GM12878 (cell line): ENCODE data around the gene LIM2. TPM values are rescaled to one million over a fixed set of nuclear protein-coding genes. Genes with fewer than 3 reads are reported as not detected.

Experiments used
- ATAC-seq: fragments of 200-7000 bp; cut with Tn5 transposase; 3 replicates; pipeline ENCODE4 v1.9.1; 2020; ENCODE audit warnings: mild to moderate bottlenecking, moderate library complexity
- BruUV-seq: library from RNA; stranded (reverse); fragments of 400-500 nt; replicated peaks from 2 replicates; lab custom pipeline; 2021; lab: Mats Ljungman, UMichigan
- CTCF ChIA-PET: fragments of 300-600 bp; sonication (Branson Sonifier 250); formaldehyde crosslinking; extraction: SDS; loops from one replicate; lab custom pipeline; 2021; ENCODE audit warnings: inconsistent platforms; lab: Yijun Ruan, JAX
- POLR2A ChIA-PET: fragments of 350-600 bp; formaldehyde crosslinking; extraction: SDS; loops from one replicate; lab custom pipeline; 2021; ENCODE audit warnings: inconsistent platforms; lab: Charles Lee
- RAD21 ChIA-PET: fragments of 300-600 bp; sonication (Branson Sonifier 250); formaldehyde crosslinking; loops from one replicate; lab custom pipeline; 2023; ENCODE audit warnings: antibody characterized with exemption; ENCODE audit not compliant: unreplicated experiment; lab: Charles Lee
- SMC1A ChIA-PET: fragments of 300-600 bp; sonication (Branson Sonifier 250); formaldehyde crosslinking; loops from one replicate; lab custom pipeline; 2023; ENCODE audit not compliant: unreplicated experiment, uncharacterized antibody; lab: Charles Lee
- DNase-seq: peaks from one replicate; pipeline ENCODE4 v3.0.0-alpha.2; 2011; ENCODE audit warnings: low read depth, low spot score
- FAIRE-seq: peaks from 3 replicates; lab custom pipeline; 2011; peaks lifted over from hg19 to GRCh38; lab: Jason Lieb, UNC
- H2AFZ ChIP-seq: 2 replicates; pipeline ENCODE4 v1.6.0; 2011; ENCODE audit warnings: low read depth, low read length, control low read depth; ENCODE audit not compliant: control insufficient read depth
- H3K27ac ChIP-seq: 2 replicates; pipeline ENCODE4 v1.5.1; 2011; ENCODE audit warnings: control low read depth; ENCODE audit not compliant: control insufficient read depth, insufficient read depth
- H3K27me3 ChIP-seq, 2 experiments: replicated peaks in 1 of 2; 2 replicates each; pipeline versions ENCODE4 v1.6.0 to v1.6.1; 2011; ENCODE audit warnings: low read length in 1 of 2; ENCODE audit not compliant: control insufficient read depth in 2 of 2, insufficient read depth in 2 of 2
- H3K36me3 ChIP-seq, 2 experiments: 2 replicates each; pipeline ENCODE4 v1.5.1; 2011; ENCODE audit warnings: low read length in 1 of 2; ENCODE audit not compliant: control insufficient read depth in 2 of 2, insufficient read depth in 2 of 2
- H3K4me1 ChIP-seq: 2 replicates; pipeline ENCODE4 v1.6.1; 2011; ENCODE audit warnings: mild to moderate bottlenecking, low read length, moderate library complexity, mixed read lengths; ENCODE audit not compliant: control insufficient read depth, insufficient read depth
- H3K4me2 ChIP-seq: 2 replicates; pipeline ENCODE4 v1.6.0; 2011; ENCODE audit warnings: control low read depth; ENCODE audit not compliant: control insufficient read depth, insufficient read depth
- H3K4me3 ChIP-seq: fragments of 200-600 bp; sonication (generic); 2 replicates; pipeline ENCODE4 v1.5.1; 2016
- H3K79me2 ChIP-seq: 2 replicates; pipeline ENCODE4 v1.6.0; 2011; ENCODE audit warnings: low read length; ENCODE audit not compliant: control insufficient read depth, insufficient read depth
- H3K9ac ChIP-seq: 2 replicates; pipeline ENCODE4 v1.8.0; 2011; ENCODE audit warnings: low read length, control low read depth, mixed read lengths; ENCODE audit not compliant: control insufficient read depth, insufficient read depth
- H3K9me3 ChIP-seq: replicated peaks from 3 replicates; pipeline ENCODE4 v1.5.1; 2011; ENCODE audit warnings: mild to moderate bottlenecking, low read length; ENCODE audit not compliant: control insufficient read depth, insufficient read depth
- H4K20me1 ChIP-seq: 2 replicates; pipeline ENCODE4 v1.6.0; 2011; ENCODE audit not compliant: control insufficient read depth, insufficient read depth
- CBX3 ChIP-seq: fragments of 200-600 bp; sonication (generic); IDR thresholded peaks from 2 replicates; pipeline ENCODE4 v1.6.1; 2016; ENCODE audit warnings: low read depth, borderline replicate concordance
- EGR1 ChIP-seq, 2 experiments: IDR thresholded peaks; 1 replicate in 1 of 2; 2 replicates in 1 of 2; pipeline ENCODE4 v1.6.1; 2011 to 2012; ENCODE audit warnings: low read depth in 2 of 2, low read length in 2 of 2, borderline replicate concordance in 1 of 2, mild to moderate bottlenecking in 1 of 2, moderate library complexity in 1 of 2
- MTA3 ChIP-seq: IDR thresholded peaks from 2 replicates; pipeline ENCODE4 v1.6.1; 2012; ENCODE audit warnings: low read length, inconsistent platforms, borderline replicate concordance
- SREBF2 ChIP-seq: IDR thresholded peaks from 2 replicates; pipeline ENCODE4 v1.6.1; 2012; ENCODE audit warnings: mild to moderate bottlenecking, low read length
- STAT3 ChIP-seq: IDR thresholded peaks from 2 replicates; pipeline ENCODE4 v1.6.1; 2011; ENCODE audit warnings: low read depth, low read length, improper control_type of control experiment
- WGBS: methylation state at CpG from one replicate; pipeline ENCODE4 v1.1.6; 2016; ENCODE audit warnings: low lambda C conversion rate; ENCODE audit not compliant: insufficient replicate concordance, insufficient coverage; ENCODE audit errors: missing lambda C conversion rate; 5-methylcytosine and 5-hydroxymethylcytosine counted together
- in situ Hi-C: fragments of 300-500 bp; cut with MboI; formaldehyde crosslinking; loops from 9 replicates; pipeline ENCODE4 v1.14.3; 2018; ENCODE audit warnings: mixed read lengths
- intact Hi-C: fragments of 100-400 bp; cut with micrococcal nuclease; formaldehyde crosslinking; loops from one replicate; pipeline ENCODE4 v1.14.2; 2022; ENCODE audit not compliant: unreplicated experiment
- polyA plus RNA-seq, 11 experiments: library from polyadenylated mRNA; depleted of rRNA in 4 of 11; unstranded in 6 of 11; stranded (reverse) in 5 of 11; fragments of >200 nt; fragmentation: Nextera tagmentation in 4 of 11; fragmentation: Illumina TruSeq in 1 of 11; extraction: Ambion mirVana in 4 of 11; extraction: Trizol in 1 of 11; gene quantifications; 1 replicate in 1 of 11; 2 replicates in 10 of 11; pipeline versions ENCODE4 v1.2.1 to v1.2.3, GENCODE V29; 2011 to 2016; ENCODE audit warnings: inconsistent platforms in 2 of 11, missing spikeins in 2 of 11, low read depth in 1 of 11
- total RNA-seq, 4 experiments: library from RNA; depleted of rRNA in 3 of 4; stranded (reverse); fragments of >200 nt in 3 of 4; fragmentation: Illumina TruSeq in 1 of 4; extraction: Trizol in 1 of 4; gene quantifications; 2 replicates each; pipeline versions ENCODE4 v1.2.1 to v1.2.3, GENCODE V29; 2013 to 2021
- TF ChIP-seq, protein P1 (sequence below): fragments of 450-650 bp; IDR thresholded peaks from 2 replicates; pipeline ENCODE4 v1.6.1; 2016; ENCODE audit warnings: mild to moderate bottlenecking

Gene LIM2
- total and polyA plus RNA-seq, 10 of the 15 experiments (the other 5 are each of a cell fraction or from before 2014, with no cell fraction given), result not detected

- Histone ChIP-seq H3K4me2 (peak overlapping the region; percentile 71), H3K36me3 (no peaks in the 10 kb centered on the region), H2AFZ (peak overlapping the region; percentile 71), H4K20me1 (no peaks in the 10 kb centered on the region), H3K27me3 (no peaks in the 10 kb centered on the region), H3K79me2 (peaks cover 4% of the 10 kb centered on the region), H3K27ac (peak overlapping the region; percentile 87), H3K4me3 (peak overlapping the region; percentile 58; the same call in 1 of the 2 replicates), H3K9ac (peak overlapping the region; percentile 71), H3K9me3 (no peaks in the 10 kb centered on the region), H3K4me1 (peaks cover 45% of the 10 kb centered on the region)
- ChIA-PET RAD21 (interaction anchor here (1.0 to 2.5 kb wide), 3 partner anchors 23 to 46 kb away, joined by 3 to 23 read pairs (median 7); partner anchors contain the start of gene SIGLEC10), CTCF (interaction anchor here (0.6 to 3.7 kb wide), 5 partner anchors 22 to 236 kb away, joined by 3 to 14 read pairs (median 3); partner anchors contain the start of gene SIGLEC10), POLR2A (interaction anchor here (0.7 to 4.2 kb wide), 3 partner anchors 18 to 46 kb away, joined by 3 to 32 read pairs (median 4); partner anchors contain the start of genes C19orf84 and SIGLEC10), SMC1A (interaction anchor here (1.0 to 2.5 kb wide), 4 partner anchors 13 to 27 kb away, joined by 3 to 8 read pairs (median 3); no protein-coding TSS in a partner anchor)
- FAIRE-seq (no peak), DNase-seq (no peak), ATAC-seq (no peak)
- 0 out of 2 replicates have a peak, but pooled peaks have one; percentile 19 for TF ChIP-seq MTA3
- no peak for TF ChIP-seq CBX3
- 0 out of 3 replicates have a peak, but pooled peaks of 1 of the 2 experiments have one; percentile 26 for TF ChIP-seq EGR1 (IDR thresholded peaks at IDR 0.05; ENCODE audit: borderline replicate concordance in 1 of 2, low read depth in 2 of 2, low read length in 2 of 2)
- no peak for TF ChIP-seq STAT3
- TF ChIP-seq SREBF2, result no peak
- TF ChIP-seq, protein P1, sequence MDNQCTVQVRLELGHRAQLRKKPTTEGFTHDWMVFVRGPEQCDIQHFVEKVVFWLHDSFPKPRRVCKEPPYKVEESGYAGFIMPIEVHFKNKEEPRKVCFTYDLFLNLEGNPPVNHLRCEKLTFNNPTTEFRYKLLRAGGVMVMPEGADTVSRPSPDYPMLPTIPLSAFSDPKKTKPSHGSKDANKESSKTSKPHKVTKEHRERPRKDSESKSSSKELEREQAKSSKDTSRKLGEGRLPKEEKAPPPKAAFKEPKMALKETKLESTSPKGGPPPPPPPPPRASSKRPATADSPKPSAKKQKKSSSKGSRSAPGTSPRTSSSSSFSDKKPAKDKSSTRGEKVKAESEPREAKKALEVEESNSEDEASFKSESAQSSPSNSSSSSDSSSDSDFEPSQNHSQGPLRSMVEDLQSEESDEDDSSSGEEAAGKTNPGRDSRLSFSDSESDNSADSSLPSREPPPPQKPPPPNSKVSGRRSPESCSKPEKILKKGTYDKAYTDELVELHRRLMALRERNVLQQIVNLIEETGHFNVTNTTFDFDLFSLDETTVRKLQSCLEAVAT, result no peak
- BruUV-seq, result TSS peak; percentile 76
- 75% methylated on average over 16 of the region's 18 CpGs for WGBS
- intact Hi-C loops (no loop called here), in situ Hi-C loops (loop anchor here (25.0 kb wide), 1 partner anchor 1035 kb away; the partner anchor contains the start of gene KCNC3)
Measured at GRCh38 chr19:51372021-51372648, 15.6 kb downstream of the LIM2 start.
